ENCODE measurements around the gene ETNK2.

The ETNK2 gene

DNA sequence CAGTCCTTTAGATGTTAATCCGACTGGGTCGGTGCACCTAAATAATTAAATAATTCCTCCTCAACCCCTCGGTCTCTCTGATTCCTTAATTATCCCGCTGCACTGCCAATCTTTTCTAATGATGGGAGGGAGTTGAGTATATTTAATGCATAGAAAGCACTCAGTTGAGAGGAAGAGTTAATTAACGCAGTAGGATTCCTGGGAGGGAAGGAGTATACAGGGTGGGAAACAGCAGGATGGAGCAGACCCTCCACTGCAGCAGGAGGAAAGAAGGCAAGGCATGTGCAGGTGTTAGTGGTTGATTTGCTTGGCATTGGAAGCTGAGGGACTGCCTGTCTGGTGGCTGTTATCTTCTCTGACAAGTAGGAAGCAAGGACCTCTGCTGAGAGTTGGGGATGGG, 24.2 kb upstream of the ETNK2 start:
- no peak for DNase-seq

- no peak for DNase-seq
Observed at GRCh38 chr1:204174958-204175357, 23.1 kb upstream of the ETNK2 start.

DNA sequence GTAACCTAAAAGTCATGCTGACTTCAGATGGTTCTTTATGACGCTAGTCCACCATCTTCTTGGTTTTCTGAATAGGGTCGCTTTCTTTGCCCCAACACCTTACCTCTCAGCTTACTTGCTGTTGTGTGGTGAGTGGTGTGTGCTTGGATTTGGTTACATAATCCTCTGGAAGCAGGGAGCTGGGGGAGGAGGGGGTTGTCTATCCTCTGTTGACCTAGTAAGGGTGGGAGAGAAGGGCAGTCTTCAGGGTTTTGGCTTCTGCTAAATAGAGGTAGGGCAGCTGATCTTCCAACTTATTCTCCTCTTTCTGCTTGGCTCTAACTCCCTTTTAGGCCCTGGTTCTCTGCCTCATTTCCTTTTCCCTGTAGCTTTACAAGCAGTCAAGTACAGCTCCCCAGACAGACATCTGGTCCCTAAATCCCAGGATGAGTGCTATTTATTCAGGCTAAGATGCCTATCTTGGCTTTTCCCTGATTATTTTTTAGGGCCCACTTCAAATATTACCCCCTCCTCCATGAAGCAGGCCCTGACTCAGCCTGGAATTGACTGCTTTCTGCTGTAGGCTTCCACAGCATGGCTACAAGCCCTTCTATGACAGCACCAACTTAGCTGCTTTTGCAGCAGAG, 20.7 kb upstream of the ETNK2 start:
- no peak for DNase-seq

GRCh38 chr1:204171751-204172178, 19.9 kb upstream of the ETNK2 start:
- DNase-seq, result no peak

DNA sequence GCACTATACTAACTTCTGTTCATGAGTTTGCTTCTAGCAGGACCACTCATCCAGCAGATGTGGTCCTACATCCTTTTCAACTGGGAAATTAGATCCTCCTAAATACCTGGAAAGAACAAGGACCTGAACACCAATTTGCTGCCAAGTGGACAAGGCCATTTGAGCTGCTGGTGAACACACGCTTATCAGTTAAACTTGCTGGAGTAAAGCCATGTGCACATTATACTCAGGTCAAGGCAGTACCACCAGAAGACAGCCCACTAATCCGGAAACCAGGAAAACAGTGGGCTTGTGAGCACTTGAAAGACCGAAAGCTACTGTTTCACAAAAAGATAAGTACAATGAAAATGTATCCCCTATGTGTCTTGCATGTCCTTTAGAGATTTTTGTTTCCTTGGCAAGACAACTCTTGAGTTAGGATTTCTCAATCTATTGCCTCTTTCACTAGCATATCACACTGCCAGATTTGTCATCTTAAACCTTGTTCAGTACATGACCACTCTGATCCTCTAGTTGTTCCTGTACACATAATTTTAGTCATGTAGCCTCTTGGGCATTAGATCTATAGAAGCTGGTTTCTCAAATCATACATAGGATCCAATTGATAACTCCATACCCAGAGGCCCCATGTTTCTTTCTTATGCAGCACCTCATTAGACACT, 18.8 kb upstream of the ETNK2 start:
- no peak for DNase-seq

- DNase-seq, result no peak
Observed at GRCh38 chr1:204169858-204170257, 18.0 kb upstream of the ETNK2 start.

DNA sequence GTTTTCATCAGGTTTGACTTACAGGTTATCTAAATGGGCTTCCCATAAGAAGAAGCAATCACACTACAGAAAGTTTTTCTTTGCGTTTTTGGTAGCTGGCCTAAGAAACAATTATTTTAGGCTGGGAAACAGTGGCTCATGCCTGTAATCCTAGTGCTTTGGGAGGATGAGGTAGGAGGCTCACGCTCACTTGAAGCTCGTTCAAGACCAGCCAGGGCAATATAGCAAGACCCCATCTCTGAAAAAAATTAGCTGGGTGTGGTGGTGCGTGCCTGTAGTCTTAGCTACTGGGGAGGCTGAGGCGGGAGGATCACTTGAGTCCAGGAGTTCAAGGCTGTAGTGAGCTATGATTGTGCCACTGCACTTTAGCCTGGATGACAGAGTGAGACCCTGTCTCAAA, 15.9 kb upstream of the ETNK2 start:
- DNase-seq, result no peak

DNA sequence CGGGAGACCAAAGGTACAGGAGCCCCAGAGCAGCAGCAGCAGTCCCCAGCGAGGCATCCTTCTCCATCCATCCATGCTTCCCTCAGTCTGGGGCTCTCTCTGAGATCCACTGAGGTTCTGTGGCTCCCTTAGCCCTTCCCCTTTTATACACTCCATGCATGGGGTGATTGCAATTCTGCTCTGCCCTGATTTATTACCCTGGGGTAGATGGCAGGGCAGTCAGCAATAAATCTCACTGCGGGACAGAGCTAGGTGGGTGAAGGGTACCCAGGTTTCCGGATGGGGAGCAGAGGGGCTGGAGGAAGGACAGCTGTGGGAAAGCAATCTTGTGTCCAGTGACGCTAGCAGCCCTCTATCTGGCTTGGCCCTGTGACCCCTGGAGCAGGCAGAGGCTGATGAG, 14.4 kb upstream of the ETNK2 start, which contains the start of gene REN:
Gene REN (minus strand): TSS at position 119 of the 400 bp plus-strand sequence. CDS start 44 bp downstream, at position 75.
- no peak for DNase-seq

DNA sequence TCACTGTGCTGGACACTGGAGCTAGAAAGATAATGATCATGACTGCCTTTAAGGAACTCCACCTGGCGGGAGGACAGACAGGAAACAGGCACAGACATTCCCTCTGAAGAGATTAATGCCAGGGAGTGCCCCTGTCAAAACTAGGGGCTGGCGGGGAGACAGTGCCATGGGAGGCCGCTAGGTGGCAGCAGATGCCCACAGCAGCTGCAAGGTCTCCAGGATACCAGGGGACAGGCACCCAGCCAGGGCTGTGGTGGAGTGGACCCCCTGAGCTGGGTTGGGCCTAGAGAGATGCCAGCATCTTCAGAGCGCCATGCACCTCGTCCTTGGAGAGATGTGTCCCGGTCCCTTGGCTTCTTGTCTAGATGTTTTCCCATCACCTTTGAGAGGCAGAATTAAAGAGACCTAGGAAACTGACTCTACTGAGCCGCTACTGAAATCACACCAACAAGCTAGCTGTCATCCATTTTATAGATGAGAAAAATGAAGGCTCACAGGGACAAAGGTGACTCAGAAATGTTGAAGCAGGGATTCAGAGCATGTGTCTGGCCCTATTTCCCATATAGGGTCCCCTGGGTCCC, 10.7 kb upstream of the ETNK2 start:
- peak; percentile 73 for DNase-seq

- DNase-seq, result no peak
Observed at GRCh38 chr1:204161609-204162493, 10.0 kb upstream of the ETNK2 start.

DNA sequence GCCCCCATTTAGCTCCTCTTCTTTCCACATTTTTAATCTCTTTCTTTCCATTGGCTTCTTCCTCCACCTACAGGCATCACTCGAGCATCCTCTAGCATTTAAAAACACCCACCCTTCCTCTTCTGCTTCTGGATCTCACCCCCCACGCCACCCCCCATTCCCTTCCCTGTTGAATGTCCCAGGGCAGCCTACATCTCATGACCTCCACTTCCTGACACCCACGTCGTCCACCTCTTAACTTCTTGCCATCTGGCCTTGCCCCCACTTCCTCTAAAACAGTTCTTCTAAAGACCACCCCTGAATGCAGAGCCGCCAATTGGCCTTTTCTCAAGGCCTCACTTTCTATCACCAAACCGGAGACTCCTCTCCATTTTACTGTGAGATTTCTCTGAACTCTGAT, 6.1 kb upstream of the ETNK2 start:
- no peak for DNase-seq

DNA sequence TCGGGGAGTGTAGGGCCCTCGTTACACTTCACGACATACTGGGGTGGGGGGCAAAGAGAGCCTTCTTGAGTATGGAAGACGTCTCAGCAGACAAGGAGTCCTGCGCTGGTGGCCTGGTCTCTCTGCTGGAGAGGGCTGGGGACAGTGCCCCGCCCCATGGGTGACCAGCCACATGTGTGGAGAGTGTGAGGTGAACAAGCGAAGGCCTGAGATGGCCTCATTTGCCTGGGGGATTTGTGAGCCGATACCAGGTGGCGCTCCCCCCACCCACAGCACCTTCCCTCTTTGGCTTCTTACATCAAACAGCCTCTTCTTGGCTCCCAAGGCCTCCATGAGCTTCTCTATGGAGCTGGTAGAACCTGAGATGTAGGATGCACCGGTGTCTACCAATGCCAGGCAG, 4.0 kb upstream of the ETNK2 start:
- no peak for DNase-seq

DNA sequence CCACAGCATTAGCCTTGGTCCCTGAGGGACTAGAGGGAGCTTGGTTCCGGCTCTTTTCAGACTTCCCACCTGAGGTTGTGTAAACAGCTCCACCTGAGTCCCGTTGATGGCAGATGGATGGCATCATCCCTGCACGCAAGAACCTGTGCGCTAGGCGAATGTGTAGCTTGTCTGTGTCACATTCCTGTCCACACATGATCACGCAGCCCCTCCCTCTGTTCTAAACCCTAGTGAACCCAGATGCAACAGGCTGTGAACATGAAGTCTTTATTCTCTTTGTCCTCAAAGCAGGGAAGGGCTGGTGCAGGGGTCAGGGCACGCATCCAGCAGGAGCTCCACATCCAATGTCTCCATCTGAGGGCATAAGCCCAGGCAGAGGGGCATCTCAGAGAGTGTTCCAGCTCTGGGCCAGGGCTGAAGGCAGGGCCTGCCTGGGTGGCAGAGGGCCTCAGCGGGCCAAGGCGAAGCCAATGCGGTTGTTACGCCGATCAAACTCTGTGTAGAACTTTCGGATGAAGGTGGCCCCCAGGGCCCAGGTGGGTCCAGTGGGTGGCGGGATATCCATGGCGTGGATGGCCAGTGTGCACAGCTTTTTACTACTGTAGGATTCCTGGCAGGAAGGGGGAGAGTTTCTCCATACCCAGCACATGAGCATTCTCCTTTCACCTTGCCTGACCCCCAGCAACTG, 2.9 kb upstream of the ETNK2 start:
- no peak for DNase-seq

- DNase-seq, result no peak
Observed at GRCh38 chr1:204153667-204154066, 1.8 kb upstream of the ETNK2 start.

- DNase-seq, result no peak
Observed at GRCh38 chr1:204152310-204153044, 633 bp upstream of the ETNK2 start.

DNA sequence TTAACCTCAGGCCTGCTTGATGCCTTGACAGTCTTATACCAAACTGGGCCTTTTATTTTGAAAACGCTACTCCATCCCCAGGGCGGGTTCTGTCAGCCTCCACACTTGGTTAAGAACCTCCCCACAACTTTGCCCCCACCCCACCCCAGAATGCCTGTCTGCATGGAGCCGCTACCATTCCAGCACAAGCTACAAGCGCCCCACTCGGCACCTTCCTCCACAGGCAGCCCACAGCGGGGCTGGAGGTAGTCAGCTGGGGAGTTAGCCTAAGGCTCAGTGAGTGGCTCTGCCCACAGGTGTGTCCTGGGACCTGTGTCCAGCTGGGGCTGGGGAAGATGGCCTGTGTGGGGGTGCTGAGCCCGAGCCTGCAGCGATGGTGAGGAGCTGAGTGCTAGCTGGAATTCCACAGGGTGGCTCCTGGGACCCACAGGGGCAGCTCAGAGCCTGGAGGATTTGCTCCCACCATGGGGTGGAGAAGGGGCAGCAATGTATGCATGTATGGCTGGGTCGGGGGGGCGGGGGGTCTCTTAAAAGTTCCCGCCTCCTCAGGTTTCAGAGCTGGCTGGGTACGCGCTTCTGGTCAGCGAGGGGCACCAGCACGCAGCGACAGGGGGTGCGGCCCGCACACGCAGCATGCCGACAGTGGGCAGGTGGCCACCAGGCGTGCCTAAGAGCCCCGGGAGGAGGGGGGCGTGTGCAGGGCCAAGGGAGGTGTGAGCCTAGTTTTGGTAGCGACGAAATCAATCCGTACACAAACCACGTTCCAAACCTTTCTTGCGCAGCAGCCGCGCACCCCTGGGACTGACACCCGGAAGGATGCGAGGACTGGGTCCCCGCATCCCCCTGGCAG, 917 bp downstream of the ETNK2 start:
- no peak for DNase-seq

DNA sequence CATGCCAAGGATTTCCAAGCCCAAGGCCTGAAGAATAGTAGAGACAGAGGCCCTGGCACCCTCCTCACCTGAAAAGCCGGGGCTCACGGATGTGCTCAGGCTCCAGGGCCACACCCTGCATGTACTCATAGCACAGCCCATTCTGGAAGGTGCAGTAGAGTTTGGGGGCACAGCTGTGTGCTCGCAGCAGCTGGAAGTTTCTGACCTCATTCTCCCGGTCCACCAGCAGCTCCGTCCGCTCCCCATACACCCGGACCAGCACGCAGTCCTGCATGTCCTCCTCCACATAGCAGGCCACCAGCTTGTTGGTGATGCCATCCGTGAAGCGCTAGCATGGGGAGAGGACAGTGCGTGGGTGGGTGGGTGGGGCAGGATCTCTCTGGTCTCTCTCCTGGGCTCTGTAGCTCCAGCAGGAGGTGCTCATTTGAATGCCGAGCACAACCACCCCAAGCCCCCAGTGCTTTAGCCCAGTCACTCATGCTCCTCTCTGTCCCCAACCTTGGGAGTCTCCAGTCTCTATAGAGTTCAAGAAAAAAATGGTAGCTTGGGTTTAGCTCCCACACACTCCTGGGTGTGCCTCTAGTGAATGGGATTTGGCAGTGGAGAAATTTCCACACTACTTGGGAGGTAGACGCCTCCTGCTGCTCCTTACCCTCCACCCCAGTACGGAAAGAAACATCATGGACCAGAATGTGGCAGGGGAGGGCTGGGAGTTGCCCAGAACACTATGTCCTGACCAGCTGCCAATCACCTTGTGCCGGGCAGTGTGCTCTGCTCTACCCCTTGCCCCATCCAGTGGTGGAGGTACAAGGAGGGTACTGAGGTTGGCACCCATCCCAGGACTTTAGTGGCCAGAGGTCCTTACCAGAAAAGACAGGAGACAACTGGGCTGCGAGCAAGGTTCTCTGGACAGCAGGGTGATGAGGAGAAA, 1.9 kb downstream of the ETNK2 start:
- DNase-seq, result no peak

DNA sequence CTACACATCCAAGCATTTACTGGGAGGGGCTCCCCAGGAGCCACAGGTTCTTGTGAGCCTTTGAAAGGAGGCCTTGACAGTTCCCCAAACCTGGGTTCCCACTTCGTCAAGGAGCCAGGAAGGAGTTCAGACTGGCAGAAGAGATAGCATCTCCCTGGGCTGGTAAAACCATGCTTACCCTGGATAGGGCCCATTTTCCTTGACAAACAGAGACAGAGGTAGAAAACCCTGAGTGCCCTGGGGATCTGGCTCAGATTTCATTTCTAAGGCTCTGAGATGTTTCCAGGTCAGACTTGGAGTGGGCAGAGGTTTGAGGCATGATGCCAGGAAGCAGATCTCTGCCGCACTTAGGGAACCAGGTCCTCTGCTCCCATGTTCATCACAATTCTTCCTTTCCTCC, 2.7 kb downstream of the ETNK2 start:
- no peak for DNase-seq

DNA sequence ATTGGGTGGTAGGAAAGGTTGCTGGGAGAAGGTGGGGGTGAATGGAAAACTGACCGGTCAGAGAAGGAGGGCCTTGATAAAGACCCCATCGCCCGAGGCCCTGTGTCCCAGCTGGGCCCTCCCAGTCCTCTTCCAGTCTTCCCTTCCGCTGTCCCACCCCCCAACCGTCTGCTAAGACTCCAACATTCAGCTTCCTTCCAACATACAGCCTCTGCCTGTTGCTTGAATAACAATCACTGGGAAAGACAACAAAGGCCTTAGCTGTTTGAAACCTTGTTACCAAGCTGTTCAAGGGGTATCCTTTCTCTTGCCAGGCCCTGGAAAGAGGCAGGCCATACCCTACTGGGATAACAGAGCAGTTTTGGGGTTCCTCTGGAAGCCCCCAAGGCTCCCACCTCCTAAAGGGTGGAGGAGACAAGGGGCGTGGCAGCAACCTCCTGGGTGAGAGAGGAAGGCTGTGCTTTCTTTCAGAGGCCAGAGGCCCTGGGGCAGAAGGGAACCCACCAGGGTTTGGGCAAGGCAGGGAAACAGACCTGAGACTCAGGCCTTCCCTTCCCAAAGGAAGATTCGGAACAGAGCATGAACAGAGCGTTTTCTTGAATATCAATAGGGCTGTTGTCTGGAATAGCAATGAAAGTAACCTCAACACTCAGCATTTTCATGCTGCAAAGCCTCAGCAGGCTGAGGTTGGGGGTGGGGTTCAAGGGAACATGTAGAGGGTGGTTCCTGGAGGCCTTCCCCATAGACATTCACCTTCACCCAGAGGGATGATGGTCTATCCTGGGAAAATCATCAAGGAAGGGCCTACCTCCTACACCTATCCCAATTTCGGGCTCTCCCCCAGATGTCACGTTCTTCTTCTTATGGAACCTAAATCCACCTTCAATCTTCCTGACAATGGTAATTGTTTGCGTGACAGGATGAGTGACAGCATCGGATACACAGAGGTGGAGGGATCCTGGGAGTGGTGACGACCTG, 4.1 kb downstream of the ETNK2 start:
- DNase-seq, result no peak

Measured in hematopoietic multipotent progenitor cell treated with erythropoietin and hydrocortisone succinate and interleukin-3 and kit ligand, for 8 days (in vitro differentiated cells).